ENCODE data around the gene CMTM8.

The CMTM8 gene

DNA sequence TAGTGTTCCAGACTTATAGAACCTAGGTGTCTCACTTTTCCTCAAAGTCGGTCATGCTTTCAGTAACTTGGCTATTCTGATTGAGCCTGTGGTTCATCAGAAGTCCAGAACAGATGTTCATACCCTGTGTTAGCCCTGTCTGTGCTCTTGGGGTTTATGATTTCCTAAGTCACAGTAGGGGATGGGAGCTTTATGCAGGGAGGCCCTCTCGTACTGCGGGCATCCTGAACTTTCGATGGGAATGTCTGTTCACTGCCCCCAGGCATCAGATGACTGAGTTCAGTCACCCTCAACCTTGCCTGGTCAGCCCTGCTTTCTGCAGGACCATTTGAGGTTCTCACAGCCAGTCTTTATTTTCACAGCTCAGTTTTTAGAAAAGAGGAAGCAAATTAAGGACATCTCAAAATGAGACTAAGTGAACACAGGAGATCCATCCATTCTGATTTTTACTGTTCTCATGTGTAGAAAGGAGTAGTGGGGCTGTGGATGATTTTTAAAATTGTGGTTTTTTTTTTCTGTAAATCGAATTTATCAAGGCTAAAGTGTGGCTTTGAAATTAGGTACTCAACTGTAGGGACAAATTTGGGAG, 71.3 kb downstream of the CMTM8 start:
- DNase-seq (ENCODE audit: low read depth), result no peak

DNA sequence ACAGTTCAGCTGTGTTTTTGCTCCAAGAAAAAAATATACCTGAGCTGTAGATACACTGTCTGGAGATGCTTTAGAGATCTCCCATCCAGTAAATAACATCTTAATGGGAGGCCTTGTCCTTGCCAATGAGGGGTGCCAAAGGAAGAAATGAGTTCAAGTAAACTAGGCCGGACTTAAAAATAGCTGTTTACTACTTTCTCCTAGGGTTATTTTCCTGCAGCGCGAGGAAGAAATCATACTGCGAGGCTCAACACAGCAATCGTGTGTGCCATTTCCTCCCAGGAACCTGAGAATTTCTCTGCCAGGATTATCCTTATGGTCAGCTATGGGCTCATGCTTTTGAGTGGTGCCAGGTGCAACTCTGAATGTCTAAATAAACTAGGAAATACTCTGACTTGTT, 71.9 kb downstream of the CMTM8 start:
- no peak for DNase-seq (ENCODE audit: low read depth)

DNA sequence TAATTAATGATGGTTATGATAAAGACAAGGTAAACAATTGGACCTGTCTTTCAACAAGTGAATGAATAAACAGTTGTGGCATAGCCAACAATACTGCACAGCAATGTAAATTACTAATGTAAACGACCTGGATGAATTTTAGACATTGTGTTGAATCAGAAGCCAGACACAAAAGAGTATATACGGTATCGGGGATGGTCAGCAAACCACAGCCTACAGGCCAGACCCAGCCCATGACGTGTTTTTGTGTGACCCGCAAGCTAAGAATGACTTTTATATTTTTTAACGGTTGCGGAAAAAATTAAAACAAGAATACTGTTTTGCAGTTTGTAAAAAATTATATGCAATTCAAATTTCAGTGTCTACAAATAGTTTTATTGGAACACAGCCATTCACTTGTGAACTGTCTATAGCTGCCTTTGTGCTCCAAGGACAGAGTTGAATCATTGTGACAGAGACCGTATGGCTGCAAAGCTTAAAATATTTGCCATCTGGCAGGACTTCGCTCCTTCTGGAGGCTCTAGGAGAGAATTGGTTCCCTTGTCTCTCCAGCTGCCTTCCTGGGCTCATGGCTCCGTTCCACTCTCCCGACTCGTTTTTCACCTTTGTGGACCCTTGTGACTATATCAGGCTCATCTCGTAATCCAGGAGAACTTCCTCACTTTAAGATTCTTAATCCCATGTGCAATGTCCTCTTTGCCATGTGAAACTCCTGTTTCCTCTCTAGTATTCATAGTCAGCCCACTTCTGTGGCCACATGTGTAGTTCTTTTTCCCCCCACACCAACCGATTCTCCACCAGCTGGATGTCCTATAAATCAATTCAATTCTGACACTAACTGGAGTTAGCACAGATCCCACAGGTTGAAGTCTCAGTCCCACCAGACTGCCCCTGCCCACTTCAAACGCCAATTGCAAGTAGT, 72.7 kb downstream of the CMTM8 start:
- no peak for DNase-seq (ENCODE audit: low read depth)

DNA sequence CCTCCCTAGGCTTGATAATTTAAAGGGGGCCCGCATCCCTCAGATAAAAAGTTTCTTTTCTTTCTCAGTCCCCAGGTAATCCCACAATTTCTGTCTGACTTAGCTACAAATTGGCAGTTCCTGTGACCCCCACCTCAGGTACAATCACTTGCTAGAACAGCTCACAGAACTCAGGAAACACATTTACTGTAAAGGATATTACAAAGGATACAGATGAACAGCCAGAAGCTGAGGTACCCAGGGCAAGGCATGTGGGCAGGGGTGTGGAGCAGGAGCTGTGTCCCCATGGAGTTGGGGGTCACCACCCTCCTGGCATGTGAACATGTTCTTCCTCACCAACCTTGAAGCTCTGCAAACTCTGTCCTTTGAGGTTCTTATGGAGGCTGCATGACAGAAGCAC, 73.8 kb downstream of the CMTM8 start:
- DNase-seq (ENCODE audit: low read depth), result no peak

DNA sequence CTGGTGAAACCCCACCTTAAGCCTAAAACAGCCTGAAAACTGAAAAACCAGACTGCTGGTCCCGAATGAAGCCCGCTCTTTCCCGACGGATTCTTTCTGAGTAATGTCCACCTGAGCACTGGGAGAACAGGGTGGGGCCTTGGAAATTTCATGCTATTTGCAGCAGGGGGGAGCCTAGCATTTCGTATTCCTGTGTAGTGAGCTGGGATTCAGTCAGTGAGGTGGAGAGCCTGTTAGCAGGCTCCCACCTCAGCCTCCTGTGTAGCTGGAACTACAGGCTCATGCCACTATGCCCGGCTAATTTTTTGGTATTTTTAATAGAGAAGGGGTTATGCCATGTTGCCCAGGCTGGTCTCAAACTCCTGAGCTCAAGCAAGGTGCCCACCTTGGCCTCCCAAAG, 74.7 kb downstream of the CMTM8 start:
- DNase-seq (ENCODE audit: low read depth), result no peak

DNA sequence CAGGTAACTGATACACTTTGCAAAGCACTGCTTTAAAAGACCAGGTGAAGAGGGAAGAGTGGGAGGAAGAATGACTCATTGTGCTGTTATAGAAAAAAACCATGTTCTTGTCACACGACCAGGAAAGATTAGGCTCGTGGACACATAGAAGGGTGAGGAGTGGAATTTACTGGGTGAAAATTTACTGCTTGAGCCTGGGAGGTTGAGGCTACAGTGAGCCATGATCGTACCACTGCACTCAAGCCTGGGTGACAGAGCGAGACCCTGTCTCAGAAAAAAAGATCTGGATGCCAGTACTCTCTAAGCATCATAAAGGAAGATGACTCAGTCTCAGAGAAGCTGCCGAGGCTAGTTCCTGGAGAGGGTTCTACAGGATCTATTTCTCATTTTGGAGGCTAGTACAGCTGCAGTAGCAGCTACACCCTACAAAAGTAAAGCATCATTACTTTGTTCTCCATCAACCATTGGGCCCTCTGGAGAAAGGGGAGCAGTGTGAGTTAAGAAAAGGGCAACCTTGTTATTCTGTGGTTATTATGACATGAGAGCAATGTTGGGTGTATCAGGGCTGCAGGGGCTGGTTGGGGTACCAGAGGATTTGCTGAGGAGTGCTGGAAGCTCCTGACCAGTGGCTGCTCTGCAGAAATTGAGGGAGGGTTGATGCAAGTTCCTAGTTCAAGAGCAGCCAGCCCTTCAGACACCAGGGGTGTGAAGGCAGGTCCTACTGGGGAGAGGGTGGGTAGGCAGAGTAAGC, 75.4 kb downstream of the CMTM8 start:
- DNase-seq (ENCODE audit: low read depth), result no peak

DNA sequence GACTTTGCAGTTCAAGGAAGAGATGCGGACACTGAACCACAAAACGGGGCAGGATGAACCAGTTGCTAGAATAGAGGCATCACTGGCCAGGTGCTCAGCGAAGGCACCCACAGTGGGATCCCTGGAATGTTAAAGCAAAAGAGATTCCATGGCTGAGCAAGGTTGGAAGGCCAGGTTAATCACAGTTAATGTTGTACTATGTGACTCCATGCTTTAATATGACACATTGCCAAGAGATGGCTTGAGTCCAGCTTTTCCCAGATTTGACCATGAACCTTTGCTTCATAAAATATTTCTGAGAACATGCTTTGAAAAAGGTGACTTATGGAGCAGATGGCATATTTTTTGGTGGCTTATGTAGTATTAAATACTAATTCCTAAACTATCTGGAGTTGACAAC, 77.0 kb downstream of the CMTM8 start:
- no peak for DNase-seq (ENCODE audit: low read depth)

DNA sequence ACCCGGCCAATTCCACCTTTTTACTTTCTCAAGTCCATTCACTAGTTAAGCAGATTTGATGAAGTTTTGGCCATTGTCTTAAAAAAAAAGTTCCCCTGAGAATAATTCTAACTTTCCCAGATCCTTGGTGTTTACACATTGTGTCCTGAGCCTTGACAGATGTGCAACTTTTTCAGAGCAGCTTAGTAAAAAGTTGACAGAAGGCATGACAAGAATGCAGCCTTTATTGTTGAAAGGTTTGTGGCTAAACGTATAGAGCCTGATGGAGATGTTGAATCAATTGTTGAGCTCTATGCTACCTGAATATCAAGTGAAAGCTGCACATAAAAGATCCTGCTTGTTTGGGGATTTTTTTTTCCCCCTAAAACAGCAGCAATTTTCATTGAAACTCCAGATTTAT, 77.8 kb downstream of the CMTM8 start:
- no peak for DNase-seq (ENCODE audit: low read depth)

DNA sequence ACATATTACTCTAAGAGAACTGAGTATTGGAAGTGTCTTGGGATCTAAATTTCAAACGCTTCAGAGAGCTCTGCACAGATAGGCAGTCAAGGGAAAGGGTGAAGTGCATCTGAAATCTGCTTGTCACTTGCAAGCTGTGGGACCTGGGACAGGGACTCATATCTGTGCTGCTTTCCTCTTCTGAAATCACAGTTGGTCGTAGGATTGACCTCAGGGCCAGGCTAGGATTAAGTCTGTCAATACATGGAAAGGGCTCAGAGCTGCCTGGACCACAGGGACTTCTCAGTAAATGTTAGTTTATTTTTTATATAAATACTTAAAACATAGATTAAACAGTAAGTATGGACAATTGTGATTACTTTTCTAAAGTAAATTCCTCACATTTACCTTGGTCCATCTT, 78.5 kb downstream of the CMTM8 start:
- DNase-seq (ENCODE audit: low read depth), result no peak

DNA sequence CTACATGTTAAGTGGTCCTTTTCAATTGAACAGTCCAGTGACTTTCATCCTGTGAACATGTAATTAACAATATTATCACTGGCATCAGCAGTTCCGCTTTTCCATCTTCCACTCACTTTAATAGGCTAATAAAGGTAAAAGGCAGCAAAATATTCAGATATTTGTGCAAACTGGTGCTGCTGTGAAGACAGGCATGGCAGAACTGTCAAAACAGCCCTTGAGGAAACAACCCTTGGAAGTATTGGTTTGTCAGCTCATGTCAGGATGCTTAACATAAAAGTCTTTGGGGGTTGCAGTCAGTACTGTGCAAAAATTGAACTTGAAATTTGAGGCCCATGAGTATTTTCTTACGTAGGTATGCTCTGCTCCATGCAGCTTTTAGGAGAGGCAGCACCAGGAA, 81.1 kb downstream of the CMTM8 start:
- no peak for DNase-seq (ENCODE audit: low read depth)

DNA sequence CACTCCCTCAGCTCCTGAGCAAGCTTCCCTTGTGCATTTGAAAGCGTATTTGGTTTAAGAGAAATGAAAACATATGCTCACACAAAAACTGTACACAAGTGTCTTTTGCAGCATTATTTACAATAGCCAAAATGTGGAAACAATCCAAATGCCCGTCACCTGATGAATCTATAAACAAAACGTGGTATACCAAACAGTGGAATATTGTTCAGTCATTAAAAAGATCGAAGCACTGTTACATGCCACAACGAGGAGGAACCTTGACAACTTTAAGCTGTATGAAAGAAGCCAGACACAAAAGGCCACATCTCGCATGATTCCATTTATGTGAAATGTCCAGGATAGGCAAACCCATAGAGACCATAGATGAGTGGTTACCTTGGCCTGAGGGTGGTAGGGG, 81.6 kb downstream of the CMTM8 start:
- DNase-seq (ENCODE audit: low read depth), result no peak

DNA sequence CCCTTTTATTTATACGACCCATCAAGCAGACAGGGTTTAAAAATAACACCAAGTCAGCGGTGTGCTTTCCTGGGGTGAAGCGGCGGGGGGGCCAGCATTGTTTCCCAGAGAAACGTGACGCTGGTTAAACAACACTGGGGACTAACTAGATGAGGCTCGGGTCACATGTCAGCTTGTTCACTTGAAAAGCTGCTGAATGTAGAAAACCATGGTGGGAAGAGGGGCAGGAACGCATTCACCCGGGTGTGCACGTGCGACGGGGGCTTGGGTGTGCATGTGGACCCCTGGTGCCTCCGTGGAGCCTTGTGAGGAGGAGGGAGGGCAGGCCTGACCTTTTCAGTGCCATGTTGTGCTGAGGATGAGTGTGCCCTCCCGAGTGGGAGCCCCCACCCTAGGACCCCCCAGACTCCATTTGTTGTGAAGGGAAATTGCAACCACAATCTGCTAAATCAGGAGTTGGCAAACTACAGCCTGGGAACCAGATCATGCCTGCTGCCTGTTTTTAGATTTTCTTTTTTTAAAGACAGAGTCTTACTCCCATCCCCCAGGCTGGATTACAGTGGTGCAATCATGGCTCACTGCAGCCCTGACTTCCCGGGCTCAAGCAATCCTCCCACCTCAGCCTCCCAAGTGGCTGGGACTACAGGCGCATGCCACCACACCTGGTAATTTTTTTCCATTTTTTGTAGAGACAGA, 82.8 kb downstream of the CMTM8 start:
- no peak for DNase-seq (ENCODE audit: low read depth)

DNA sequence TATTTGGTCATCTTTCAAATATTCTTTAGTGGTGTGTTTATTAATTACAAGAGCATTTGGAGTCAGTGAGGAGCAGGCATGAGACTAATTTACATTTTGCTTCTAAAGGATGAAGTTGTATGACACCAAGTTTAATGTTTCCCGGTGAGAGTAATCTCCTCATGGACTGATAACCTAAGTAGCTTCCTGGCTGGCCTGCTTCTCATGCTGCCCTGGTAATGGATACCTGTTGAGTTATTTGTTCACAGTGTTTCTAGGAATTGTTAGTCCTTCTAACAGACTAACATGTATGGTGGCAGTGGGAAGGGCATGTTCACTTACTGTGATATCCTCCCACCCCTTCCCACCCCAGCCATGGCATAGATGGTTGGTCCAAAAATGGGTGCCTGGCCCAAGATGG, 83.8 kb downstream of the CMTM8 start:
- no peak for DNase-seq (ENCODE audit: low read depth)

DNA sequence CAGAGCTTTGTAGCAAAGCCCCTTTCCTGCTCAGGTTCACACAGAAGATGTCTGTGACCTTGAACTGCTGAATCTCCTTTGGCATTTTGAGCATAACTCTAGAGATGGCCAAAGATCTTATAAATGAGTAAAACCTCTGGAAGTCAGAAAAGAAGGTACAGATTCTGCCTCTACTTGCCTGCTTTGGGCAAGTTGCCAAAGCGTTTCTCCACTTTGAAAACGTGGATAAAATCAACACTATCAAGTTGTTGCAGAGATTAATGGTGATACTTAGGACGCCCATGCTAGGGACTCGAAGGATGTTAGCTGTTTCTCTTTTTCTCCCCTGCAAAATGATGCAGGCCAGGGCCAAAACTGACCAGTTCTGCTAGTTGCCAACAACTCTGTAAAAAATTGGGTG, 85.1 kb downstream of the CMTM8 start:
- DNase-seq (ENCODE audit: low read depth), result no peak

DNA sequence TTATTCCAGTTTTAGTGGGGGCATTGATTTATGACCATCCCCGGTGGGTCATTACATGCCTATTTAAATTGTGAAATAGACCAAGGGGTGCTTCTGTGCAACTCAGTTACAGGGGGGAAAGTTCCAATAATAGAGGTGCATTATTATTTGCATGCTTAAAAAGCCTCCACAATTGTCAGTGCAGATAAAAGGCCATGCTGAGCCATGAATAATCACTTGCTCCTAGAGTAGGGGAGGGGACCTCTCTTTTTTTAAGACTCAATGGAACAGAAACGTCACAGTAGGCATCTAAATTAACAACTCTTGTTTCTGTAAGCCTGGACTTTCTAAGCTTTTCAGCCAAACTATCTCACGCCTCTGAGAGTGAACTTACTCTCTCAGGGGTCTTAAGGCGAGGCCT, 86.7 kb downstream of the CMTM8 start:
- DNase-seq (ENCODE audit: low read depth), result no peak

DNA sequence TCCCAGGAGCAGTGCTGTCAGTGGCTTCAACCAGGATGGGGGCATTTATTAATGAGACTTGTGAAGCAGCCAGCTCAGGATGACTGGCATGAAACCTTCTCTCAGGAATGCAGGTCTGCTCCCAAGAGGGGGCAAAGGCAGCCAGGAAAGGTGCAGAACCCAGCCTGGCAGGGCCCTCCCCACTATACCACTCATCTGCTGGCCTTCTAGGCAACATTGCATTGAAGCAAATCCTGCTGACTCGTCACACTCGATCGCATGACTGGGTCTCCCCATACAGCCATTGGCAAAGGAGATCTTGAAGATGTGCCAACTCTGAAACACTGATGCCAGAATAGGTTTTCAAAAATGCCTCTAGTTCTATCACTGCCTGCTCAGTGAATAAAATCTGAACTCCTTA, 87.4 kb downstream of the CMTM8 start:
- DNase-seq (ENCODE audit: low read depth), result no peak

DNA sequence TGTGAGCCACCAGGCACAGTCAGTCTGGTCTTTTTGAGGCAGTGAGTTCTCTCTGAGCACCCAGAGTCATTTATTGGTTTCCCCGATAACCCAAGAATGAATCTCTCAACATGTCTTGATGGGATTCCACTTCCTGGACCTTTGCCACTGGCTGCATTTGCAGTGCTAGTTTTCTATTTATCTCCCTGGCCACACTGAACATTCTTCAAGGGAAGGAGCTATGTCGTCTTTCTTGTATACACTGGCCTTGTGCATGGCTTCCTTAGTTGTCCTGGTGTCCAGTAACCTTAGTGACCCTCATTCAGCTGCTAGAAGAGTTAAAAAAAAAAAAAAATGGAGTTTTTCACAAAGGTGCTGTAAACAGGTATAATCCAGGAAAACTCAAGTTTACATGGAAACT, 88.3 kb downstream of the CMTM8 start:
- DNase-seq (ENCODE audit: low read depth), result no peak

DNA sequence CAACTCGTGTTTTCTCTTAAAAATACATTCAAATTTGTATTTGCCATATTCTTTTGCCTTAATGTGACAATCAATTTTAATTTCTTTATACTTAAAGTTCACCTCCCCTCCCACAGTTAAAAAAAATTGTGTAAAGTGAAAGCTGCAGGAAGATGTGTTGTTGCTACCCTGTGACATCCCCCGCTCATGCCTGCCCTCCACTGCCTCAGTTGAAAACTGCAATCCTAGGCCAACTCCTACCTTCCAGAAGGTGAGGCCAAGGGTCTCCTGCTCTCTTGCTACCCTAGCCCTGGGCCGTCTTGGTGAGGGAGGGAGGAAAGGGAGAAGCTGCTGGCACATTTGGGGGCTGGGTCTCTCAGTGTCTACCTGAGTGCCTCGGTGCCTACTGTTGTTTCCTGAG, 96.2 kb downstream of the CMTM8 start:
- DNase-seq (ENCODE audit: low read depth), result peak; percentile 57

DNA sequence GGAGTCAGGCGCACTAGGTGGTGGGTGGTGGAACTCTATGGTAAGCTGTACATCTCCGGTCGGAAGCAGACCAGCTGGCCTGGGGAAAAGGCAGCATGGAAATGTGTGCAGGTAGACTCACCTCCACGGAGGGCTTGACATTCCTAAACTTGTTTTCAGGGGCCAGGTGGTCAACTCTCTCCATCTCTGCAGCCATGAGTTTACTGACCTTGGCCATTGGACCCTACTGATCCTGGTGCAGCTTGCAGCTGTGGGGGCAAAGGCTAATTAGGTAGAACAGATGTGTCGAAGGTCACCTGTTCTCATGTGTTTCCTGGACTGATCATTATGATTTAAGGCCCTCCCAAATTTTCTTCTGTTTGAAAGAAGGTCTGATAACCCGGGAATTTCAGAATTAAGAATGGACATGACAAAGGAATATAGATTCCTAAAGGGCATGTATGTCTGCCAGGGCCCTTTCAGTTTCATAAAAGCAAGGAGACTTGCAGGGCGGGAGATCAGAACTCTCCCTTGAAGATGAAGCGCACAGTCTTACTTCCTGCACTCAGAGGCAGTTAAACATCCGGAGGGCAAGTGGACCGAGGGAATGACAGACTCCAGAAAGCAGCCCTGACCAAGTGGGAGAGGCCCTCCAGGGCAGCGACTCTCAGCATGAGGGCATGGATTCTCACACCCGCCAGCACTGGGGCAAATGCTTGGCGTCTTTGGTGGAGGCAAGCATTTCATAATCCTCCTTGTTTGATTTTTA, 97.1 kb downstream of the CMTM8 start:
- no peak for DNase-seq (ENCODE audit: low read depth)

DNA sequence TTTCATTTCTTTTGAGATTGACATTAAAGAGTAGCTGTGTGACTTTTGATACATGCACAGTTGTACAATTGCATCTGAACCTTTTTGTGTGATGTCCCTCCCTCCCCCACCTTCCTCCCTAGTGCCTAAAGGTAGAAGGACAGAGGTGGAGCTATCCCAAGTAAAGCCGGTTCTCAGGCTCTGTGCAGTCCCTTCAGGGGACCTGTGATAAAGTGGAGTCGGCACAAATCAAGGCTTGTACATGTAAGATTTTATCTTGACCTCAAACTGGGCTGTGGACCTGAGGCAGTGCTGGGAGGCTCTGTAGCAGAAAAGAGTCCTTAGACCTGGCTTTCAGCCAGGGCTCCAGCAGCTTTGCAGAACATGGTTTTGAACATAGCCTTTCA, 97.6 kb downstream of the CMTM8 start:
- DNase-seq (ENCODE audit: low read depth), result no peak

DNA sequence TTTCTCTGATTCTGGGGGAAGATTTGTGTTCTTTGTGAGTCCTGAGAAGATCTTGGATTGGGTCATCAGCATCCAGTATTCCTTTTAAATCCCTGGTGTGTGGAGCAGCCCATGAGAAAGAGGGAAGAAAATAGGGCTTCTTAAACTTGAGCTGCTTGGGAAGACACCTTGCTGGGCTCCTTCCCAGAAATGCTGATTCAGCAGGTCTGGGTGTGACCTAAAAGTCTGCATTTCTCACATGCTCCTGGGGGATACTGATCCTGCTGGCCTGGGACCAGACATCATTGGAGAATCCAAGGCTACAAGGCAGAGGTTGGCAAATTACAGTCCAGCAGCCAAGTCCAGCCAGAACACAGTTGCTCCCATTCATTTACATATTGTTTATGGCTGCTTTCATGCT, 99.0 kb downstream of the CMTM8 start:
- no peak for DNase-seq (ENCODE audit: low read depth)

DNA sequence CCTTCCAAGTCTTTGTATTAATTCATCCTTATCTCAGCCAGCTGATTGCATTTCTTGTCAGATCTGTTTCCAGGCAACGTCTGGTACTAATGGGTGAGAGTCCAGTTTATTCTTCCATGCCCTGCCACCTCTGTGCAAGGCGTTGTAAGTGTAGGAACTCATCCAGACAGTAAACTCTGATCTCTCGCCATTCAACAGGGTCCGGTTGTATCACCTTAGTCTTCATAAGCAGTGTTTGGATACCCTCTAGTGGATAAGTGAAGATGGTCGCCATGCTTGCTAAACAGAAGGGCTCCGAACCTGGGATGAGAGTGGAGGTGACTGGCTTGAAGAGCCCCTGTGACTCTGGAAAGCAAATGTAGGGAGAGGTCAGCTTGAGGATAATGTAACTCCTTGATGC, 101.6 kb downstream of the CMTM8 start:
- no peak for DNase-seq (ENCODE audit: low read depth)
